Osteoblast (primary cell): ENCODE results near the gene CAST. TPM values are rescaled to one million over a fixed set of nuclear protein-coding genes. Genes with fewer than 3 reads are reported as not detected.

Experiments used
- DNase-seq: peaks from one replicate; pipeline ENCODE4 v3.0.0; 2011; ENCODE audit warnings: low spot score, mixed read lengths; ENCODE audit not compliant: insufficient read length; ENCODE audit errors: missing footprints
- H2AFZ ChIP-seq: 2 replicates; pipeline ENCODE4 v1.6.0; 2011; ENCODE audit warnings: mild to moderate bottlenecking, low read length
- H3K27ac ChIP-seq: 2 replicates; pipeline ENCODE4 v1.5.1; 2011; ENCODE audit warnings: mild to moderate bottlenecking, low read depth, low read length, moderate library complexity
- H3K27me3 ChIP-seq: 2 replicates; pipeline ENCODE4 v1.6.0; 2012; ENCODE audit warnings: mild to moderate bottlenecking, control low read depth, inconsistent platforms, low read length, moderate library complexity; ENCODE audit not compliant: insufficient read depth
- H3K36me3 ChIP-seq: 2 replicates; pipeline ENCODE4 v1.5.1; 2011; ENCODE audit warnings: mild to moderate bottlenecking, low read length, control low read depth, moderate library complexity; ENCODE audit not compliant: insufficient read depth
- H3K4me1 ChIP-seq: 2 replicates; pipeline ENCODE4 v1.5.1; 2011; ENCODE audit warnings: mild to moderate bottlenecking, low read length, control low read depth, moderate library complexity; ENCODE audit not compliant: insufficient read depth
- H3K4me2 ChIP-seq: 2 replicates; pipeline ENCODE4 v1.6.0; 2011; ENCODE audit warnings: mild to moderate bottlenecking, low read length; ENCODE audit not compliant: insufficient read depth
- H3K4me3 ChIP-seq: fragments of 200-600 bp; sonication (generic); 3 replicates; pipeline ENCODE4 v1.5.1; 2012; ENCODE audit warnings: mild to moderate bottlenecking, low read length, inconsistent platforms; ENCODE audit not compliant: insufficient read depth
- H3K79me2 ChIP-seq: 2 replicates; pipeline ENCODE4 v1.6.0; 2012; ENCODE audit warnings: mild to moderate bottlenecking, low read length, control low read depth, inconsistent platforms; ENCODE audit not compliant: insufficient read depth
- H3K9me3 ChIP-seq: 2 replicates; pipeline ENCODE4 v1.5.1; 2011; ENCODE audit warnings: low read depth, low read length, control low read depth
- H4K20me1 ChIP-seq: 2 replicates; pipeline ENCODE4 v1.6.0; 2012; ENCODE audit warnings: mild to moderate bottlenecking, low read length, control low read depth; ENCODE audit not compliant: insufficient read depth
- CTCF ChIP-seq: IDR thresholded peaks from 2 replicates; pipeline ENCODE4 v1.5.1; 2011; ENCODE audit warnings: mild to moderate bottlenecking, low read depth, low read length, moderate library complexity; ENCODE audit errors: extremely low read depth
- total RNA-seq: library from RNA; depleted of rRNA; stranded (reverse); fragments of >200 nt; gene quantifications from 2 replicates; pipeline ENCODE4 v1.2.3, GENCODE V29; 2012

CAST gene
- total RNA-seq, 1 donor = 278 TPM

- no peak for DNase-seq
- Histone ChIP-seq H4K20me1 (peaks cover 51% of the 10 kb centered on the region), H3K4me1 (peaks cover under 1% of the 10 kb centered on the region), H3K36me3 (no peaks in the 10 kb centered on the region), H3K27ac (no peak overlapping the region), H3K27me3 (no peaks in the 10 kb centered on the region), H3K4me2 (no peak overlapping the region), H2AFZ (no peak overlapping the region), H3K9me3 (no peaks in the 10 kb centered on the region), H3K79me2 (peaks cover 94% of the 10 kb centered on the region), H3K4me3 (no peak overlapping the region)
- TF ChIP-seq CTCF = no peak
Measured at GRCh38 chr5:96669909-96670308, 7.7 kb downstream of the CAST start.

GRCh38 chr5:96671441-96671840 lies 9.3 kb downstream of the CAST start:
- no peak overlapping the region for H2AFZ ChIP-seq
- DNase-seq = no peak
- TF ChIP-seq CTCF = no peak
- no peak overlapping the region for H3K4me2 ChIP-seq
- no peaks in the 10 kb centered on the region for H3K36me3 ChIP-seq
- no peak overlapping the region for H3K4me3 ChIP-seq
- H4K20me1 ChIP-seq = peaks cover 37% of the 10 kb centered on the region
- H3K27ac ChIP-seq = no peak overlapping the region
- H3K79me2 ChIP-seq = peaks cover 91% of the 10 kb centered on the region
- no peaks in the 10 kb centered on the region for H3K9me3 ChIP-seq
- H3K27me3 ChIP-seq = no peaks in the 10 kb centered on the region
- peaks cover 9% of the 10 kb centered on the region for H3K4me1 ChIP-seq

- Histone ChIP-seq H2AFZ (no peak overlapping the region), H3K4me1 (peaks cover 9% of the 10 kb centered on the region), H3K4me3 (no peak overlapping the region), H3K27ac (no peak overlapping the region), H3K4me2 (no peak overlapping the region), H3K9me3 (no peaks in the 10 kb centered on the region), H3K27me3 (no peaks in the 10 kb centered on the region), H4K20me1 (peaks cover 28% of the 10 kb centered on the region), H3K36me3 (no peaks in the 10 kb centered on the region), H3K79me2 (peaks cover 88% of the 10 kb centered on the region)
- TF ChIP-seq CTCF = no peak
- no peak for DNase-seq
Measured at GRCh38 chr5:96673127-96673526, 11.0 kb downstream of the CAST start.

- H3K9me3 ChIP-seq = no peaks in the 10 kb centered on the region
- H4K20me1 ChIP-seq = peaks cover 14% of the 10 kb centered on the region
- H3K4me3 ChIP-seq = no peak overlapping the region
- H3K36me3 ChIP-seq = no peaks in the 10 kb centered on the region
- DNase-seq = no peak
- peaks cover 66% of the 10 kb centered on the region for H3K79me2 ChIP-seq
- no peak for TF ChIP-seq CTCF
- H3K27ac ChIP-seq = no peak overlapping the region
- no peaks in the 10 kb centered on the region for H3K27me3 ChIP-seq
- peaks cover 17% of the 10 kb centered on the region for H3K4me1 ChIP-seq
- H2AFZ ChIP-seq = no peak overlapping the region
- no peak overlapping the region for H3K4me2 ChIP-seq
Measured at GRCh38 chr5:96675882-96676281, 13.7 kb downstream of the CAST start.
